HL-60 (cell line): Measurements from ENCODE around the gene SLC5A6.

ENCODE experiments used
- DNase-seq, 2 experiments: peaks; one replicate each; pipeline ENCODE4 v3.0.0-alpha.2; 2010 to 2020; ENCODE audit warnings: low read depth in 1 of 2, low spot score in 1 of 2
- H3K27ac ChIP-seq: fragments of 250-450 bp; sonication (Bioruptor Pico); replicated peaks from 2 replicates; pipeline ENCODE4 v1.5.1; 2020; ENCODE audit warnings: mild to moderate bottlenecking, moderate library complexity
- H3K27me3 ChIP-seq: fragments of 250-450 bp; sonication (Bioruptor Pico); 2 replicates; pipeline ENCODE4 v1.5.1; 2021; ENCODE audit warnings: mild to moderate bottlenecking, moderate library complexity; ENCODE audit not compliant: insufficient read depth, poor library complexity, severe bottlenecking
- H3K4me3 ChIP-seq: replicated peaks from 2 replicates; pipeline ENCODE4 v1.5.1; 2011; ENCODE audit warnings: mild to moderate bottlenecking, control low read depth, low read length; ENCODE audit not compliant: insufficient read depth
- GABPA ChIP-seq: IDR thresholded peaks from 2 replicates; pipeline ENCODE4 v1.6.1; 2012; ENCODE audit warnings: low read depth
- POLR2AphosphoS5 ChIP-seq: IDR thresholded peaks from 2 replicates; pipeline ENCODE4 v1.6.1; 2012; ENCODE audit warnings: low read depth
- SPI1 ChIP-seq: IDR thresholded peaks from 2 replicates; pipeline ENCODE4 v1.6.1; 2012; ENCODE audit warnings: low read depth, mild to moderate bottlenecking, borderline replicate concordance
- TF ChIP-seq, protein P1 (sequence below): IDR thresholded peaks from one replicate; pipeline ENCODE4 v1.5.1; 2011; ENCODE audit warnings: low read length, control low read depth, inconsistent platforms; ENCODE audit not compliant: insufficient read depth
- TF ChIP-seq, protein P2 (sequence below): IDR thresholded peaks from 2 replicates; pipeline ENCODE4 v1.6.1; 2012; ENCODE audit warnings: low read depth; ENCODE audit not compliant: insufficient replicate concordance

SLC5A6 gene

DNA sequence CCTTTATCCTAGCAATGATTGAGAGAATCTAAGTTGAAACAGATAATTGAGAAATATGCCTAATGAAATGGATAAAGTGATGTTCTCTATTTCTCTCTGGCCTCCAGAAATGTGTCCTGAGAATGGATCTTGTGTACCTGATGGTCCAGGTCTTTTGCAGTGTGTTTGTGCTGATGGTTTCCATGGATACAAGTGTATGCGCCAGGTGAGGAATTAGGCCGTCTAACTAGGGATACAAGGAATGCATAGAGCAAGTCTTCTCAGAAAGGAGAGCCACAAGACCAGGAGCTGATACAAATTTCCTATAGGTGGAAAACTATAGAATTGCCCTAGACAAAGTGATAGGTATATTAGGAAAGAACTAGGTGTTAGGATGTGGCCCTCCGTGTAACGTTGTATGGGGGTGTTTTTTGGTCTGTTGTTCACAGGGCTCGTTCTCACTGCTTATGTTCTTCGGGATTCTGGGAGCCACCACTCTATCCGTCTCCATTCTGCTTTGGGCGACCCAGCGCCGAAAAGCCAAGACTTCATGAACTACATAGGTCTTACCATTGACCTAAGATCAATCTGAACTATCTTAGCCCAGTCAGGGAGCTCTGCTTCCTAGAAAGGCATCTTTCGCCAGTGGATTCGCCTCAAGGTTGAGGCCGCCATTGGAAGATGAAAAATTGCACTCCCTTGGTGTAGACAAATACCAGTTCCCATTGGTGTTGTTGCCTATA, 4.5 kb upstream of the SLC5A6 start:
- Histone ChIP-seq H3K4me3 (peak overlapping the region; percentile 61), H3K27ac (peak overlapping the region; percentile 88), H3K27me3 (no peaks in the 10 kb centered on the region)
- TF ChIP-seq POLR2AphosphoS5 (no peak), GABPA (no peak), SPI1 (no peak)
- TF ChIP-seq, protein P1, sequence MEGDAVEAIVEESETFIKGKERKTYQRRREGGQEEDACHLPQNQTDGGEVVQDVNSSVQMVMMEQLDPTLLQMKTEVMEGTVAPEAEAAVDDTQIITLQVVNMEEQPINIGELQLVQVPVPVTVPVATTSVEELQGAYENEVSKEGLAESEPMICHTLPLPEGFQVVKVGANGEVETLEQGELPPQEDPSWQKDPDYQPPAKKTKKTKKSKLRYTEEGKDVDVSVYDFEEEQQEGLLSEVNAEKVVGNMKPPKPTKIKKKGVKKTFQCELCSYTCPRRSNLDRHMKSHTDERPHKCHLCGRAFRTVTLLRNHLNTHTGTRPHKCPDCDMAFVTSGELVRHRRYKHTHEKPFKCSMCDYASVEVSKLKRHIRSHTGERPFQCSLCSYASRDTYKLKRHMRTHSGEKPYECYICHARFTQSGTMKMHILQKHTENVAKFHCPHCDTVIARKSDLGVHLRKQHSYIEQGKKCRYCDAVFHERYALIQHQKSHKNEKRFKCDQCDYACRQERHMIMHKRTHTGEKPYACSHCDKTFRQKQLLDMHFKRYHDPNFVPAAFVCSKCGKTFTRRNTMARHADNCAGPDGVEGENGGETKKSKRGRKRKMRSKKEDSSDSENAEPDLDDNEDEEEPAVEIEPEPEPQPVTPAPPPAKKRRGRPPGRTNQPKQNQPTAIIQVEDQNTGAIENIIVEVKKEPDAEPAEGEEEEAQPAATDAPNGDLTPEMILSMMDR, result no peak
- TF ChIP-seq, protein P2, sequence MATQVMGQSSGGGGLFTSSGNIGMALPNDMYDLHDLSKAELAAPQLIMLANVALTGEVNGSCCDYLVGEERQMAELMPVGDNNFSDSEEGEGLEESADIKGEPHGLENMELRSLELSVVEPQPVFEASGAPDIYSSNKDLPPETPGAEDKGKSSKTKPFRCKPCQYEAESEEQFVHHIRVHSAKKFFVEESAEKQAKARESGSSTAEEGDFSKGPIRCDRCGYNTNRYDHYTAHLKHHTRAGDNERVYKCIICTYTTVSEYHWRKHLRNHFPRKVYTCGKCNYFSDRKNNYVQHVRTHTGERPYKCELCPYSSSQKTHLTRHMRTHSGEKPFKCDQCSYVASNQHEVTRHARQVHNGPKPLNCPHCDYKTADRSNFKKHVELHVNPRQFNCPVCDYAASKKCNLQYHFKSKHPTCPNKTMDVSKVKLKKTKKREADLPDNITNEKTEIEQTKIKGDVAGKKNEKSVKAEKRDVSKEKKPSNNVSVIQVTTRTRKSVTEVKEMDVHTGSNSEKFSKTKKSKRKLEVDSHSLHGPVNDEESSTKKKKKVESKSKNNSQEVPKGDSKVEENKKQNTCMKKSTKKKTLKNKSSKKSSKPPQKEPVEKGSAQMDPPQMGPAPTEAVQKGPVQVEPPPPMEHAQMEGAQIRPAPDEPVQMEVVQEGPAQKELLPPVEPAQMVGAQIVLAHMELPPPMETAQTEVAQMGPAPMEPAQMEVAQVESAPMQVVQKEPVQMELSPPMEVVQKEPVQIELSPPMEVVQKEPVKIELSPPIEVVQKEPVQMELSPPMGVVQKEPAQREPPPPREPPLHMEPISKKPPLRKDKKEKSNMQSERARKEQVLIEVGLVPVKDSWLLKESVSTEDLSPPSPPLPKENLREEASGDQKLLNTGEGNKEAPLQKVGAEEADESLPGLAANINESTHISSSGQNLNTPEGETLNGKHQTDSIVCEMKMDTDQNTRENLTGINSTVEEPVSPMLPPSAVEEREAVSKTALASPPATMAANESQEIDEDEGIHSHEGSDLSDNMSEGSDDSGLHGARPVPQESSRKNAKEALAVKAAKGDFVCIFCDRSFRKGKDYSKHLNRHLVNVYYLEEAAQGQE, result no peak
- no peak for DNase-seq

DNA sequence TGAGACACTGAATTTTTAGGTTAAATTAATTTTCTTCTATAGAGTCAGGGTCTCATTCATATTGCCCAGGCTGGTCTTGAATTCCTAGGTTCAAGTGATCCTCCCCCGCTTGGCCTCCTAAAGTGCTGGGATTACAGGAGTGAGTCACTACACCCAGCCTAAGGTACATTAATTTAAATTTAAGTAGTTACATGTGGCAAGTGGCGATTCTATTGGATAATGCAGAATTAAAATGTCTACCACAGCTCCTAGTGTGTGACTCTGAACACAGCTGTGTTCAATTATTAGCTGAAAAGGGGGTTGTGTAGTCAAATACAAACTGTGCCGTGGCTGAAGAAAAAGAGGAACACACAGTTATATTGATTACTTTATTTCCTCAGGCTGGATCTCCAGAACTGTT, 2.9 kb upstream of the SLC5A6 start:
- no peak overlapping the region for H3K4me3 ChIP-seq
- no peaks in the 10 kb centered on the region for H3K27me3 ChIP-seq
- H3K27ac ChIP-seq, result no peak overlapping the region
- TF ChIP-seq POLR2AphosphoS5 (no peak), GABPA (no peak), SPI1 (no peak)
- TF ChIP-seq, protein P1, result no peak
- TF ChIP-seq, protein P2, result no peak
- DNase-seq, result no peak

DNA sequence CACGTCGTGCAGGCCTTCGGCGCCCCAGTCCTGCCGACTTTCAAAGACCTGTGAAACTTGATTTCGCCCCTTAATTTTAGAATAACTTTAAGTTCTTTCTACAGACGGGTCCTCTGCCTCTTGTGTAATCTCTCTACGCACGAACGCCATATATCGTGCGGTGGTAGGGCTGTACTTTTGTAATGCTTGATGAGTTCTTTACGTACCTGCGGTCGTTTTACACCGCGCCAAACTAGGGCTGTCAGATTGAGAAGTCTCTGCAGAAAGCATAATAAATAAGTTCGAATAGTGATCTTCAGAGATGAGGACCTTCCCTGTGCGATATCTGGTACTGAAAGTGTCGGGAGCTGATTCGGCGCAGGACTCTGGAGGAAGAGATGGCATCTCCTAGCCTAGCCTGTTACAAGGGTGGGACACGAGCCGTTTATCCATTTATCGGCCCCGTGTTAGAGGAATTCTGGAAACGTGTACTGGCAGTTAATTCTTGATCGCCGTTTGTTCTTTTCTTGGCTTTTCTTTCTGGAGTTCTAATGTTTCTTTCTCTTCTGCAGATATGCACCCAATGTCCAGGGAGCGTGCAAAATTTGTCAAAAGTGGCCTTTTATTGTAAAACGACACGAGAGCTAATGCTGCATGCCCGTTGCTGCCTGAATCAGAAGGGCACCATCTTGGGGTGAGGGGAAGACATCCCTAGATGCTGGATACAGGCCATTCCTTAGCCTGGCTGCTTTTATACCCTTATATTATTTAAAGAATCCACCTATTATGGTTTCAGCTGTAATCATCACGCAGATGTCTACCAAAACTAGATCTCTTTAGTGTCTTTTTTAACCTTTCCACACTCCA, 781 bp upstream of the SLC5A6 start:
- no peaks in the 10 kb centered on the region for H3K27me3 ChIP-seq
- peak overlapping the region; percentile 87 for H3K4me3 ChIP-seq
- TF ChIP-seq POLR2AphosphoS5 (no peak), SPI1 (no peak), GABPA (no peak)
- TF ChIP-seq, protein P2, result no peak
- TF ChIP-seq, protein P1, result no peak
- peak in 1 of 2 experiments; percentile 59 for DNase-seq
- H3K27ac ChIP-seq, result peak overlapping the region; percentile 98
